ENCODE measurements around the gene ZNF708.

DNA sequence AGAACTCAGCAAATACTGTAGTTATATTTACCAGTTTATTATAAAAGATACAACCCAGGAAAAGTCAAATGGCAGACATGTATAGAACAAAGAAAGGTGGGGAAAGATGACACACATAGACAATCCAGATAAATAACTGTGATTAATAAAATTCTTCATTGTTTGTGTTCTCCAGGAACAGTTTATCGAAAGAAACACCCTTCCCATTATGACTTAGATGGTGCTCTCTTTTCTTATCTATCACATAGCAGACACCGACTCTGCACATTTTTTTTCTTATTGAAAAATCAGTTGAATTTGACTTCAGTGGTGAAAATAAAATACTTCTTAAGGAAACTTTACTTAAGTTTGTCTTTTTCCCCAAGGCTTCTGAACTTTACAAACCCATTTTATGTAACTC lies 6.2 kb downstream of the ZNF708 start:
- no peak for TF ChIP-seq SP1 (IDR thresholded peaks at IDR 0.05)
- no peak for TF ChIP-seq FOXA1 (IDR thresholded peaks at IDR 0.05)
- TF ChIP-seq SUZ12 (IDR thresholded peaks at IDR 0.05): no peak
- TF ChIP-seq ELF4 (IDR thresholded peaks at IDR 0.05): no peak
- TF ChIP-seq TARDBP (IDR thresholded peaks at IDR 0.05): no peak
